Hepatocyte (in vitro differentiated cells): ENCODE results near the gene SFRP5. TPM values are rescaled to one million over a fixed set of nuclear protein-coding genes. Genes with fewer than 3 reads are reported as not detected.
A peak's percentile ranks its signal among the peaks of the same experiment; 100 is the strongest.

ENCODE experiments used
- DNase-seq: peaks from one replicate; pipeline ENCODE4 v3.0.0-alpha.2; 2016; ENCODE audit warnings: low spot score
- H2AFZ ChIP-seq: fragments of 200-600 bp; sonication (generic); 2 replicates; pipeline ENCODE4 v1.6.0; 2016; ENCODE audit warnings: antibody characterized with exemption, mild to moderate bottlenecking
- H3K27ac ChIP-seq: fragments of 200-600 bp; sonication (generic); 2 replicates; pipeline ENCODE4 v1.5.1; 2016; ENCODE audit warnings: mild to moderate bottlenecking
- H3K27me3 ChIP-seq: fragments of 200-600 bp; sonication (generic); 2 replicates; pipeline ENCODE4 v1.6.1; 2016
- H3K36me3 ChIP-seq: fragments of 200-600 bp; sonication (generic); replicated peaks from 2 replicates; pipeline ENCODE4 v1.5.1; 2016; ENCODE audit warnings: low read depth; ENCODE audit not compliant: insufficient read depth
- H3K4me1 ChIP-seq: fragments of 200-600 bp; sonication (generic); 2 replicates; pipeline ENCODE4 v1.5.1; 2016; ENCODE audit warnings: mild to moderate bottlenecking, moderate library complexity; ENCODE audit not compliant: insufficient read depth
- H3K4me2 ChIP-seq: fragments of 200-600 bp; sonication (generic); 2 replicates; pipeline ENCODE4 v1.6.0; 2016
- H3K4me3 ChIP-seq: fragments of 200-600 bp; sonication (generic); 2 replicates; pipeline ENCODE4 v1.5.1; 2016; ENCODE audit warnings: mild to moderate bottlenecking
- H3K79me2 ChIP-seq: fragments of 200-600 bp; sonication (generic); 2 replicates; pipeline ENCODE4 v1.6.0; 2017; ENCODE audit warnings: mild to moderate bottlenecking
- H3K9me2 ChIP-seq: fragments of 200-600 bp; sonication (generic); replicated peaks from 2 replicates; pipeline ENCODE4 v1.6.0; 2017; ENCODE audit warnings: mild to moderate bottlenecking; ENCODE audit not compliant: insufficient read depth
- H3K9me3 ChIP-seq: fragments of 200-600 bp; sonication (generic); 2 replicates; pipeline ENCODE4 v1.5.1; 2016; ENCODE audit warnings: low read depth, mild to moderate bottlenecking
- H4K20me1 ChIP-seq: fragments of 200-600 bp; sonication (generic); 2 replicates; pipeline ENCODE4 v1.6.0; 2016; ENCODE audit warnings: mild to moderate bottlenecking; ENCODE audit not compliant: insufficient read depth, poor library complexity, severe bottlenecking
- EZH2 ChIP-seq: fragments of 200-600 bp; sonication (generic); IDR thresholded peaks from 2 replicates; pipeline ENCODE4 v1.6.1; 2016; ENCODE audit warnings: antibody characterized with exemption, mild to moderate bottlenecking, borderline replicate concordance
- EZH2phosphoT487 ChIP-seq: fragments of 200-600 bp; sonication (generic); IDR thresholded peaks from one replicate; pipeline ENCODE4 v1.6.1; 2018; ENCODE audit warnings: antibody characterized with exemption, mild to moderate bottlenecking, low read depth, moderate library complexity; ENCODE audit not compliant: unreplicated experiment, severe bottlenecking
- WGBS: methylation state at CpG from one replicate; pipeline ENCODE4 v1.1.6; 2016; ENCODE audit warnings: low lambda C conversion rate; ENCODE audit errors: missing lambda C conversion rate; 5-methylcytosine and 5-hydroxymethylcytosine counted together
- polyA plus RNA-seq: library from polyadenylated mRNA; unstranded; fragments of >200 nt; fragmentation: Nextera tagmentation; extraction: Ambion mirVana; gene quantifications from 2 replicates; pipeline ENCODE4 v1.2.1, GENCODE V29; 2016
- total RNA-seq: library from RNA; depleted of rRNA; stranded (reverse); fragments of >200 nt; gene quantifications from 2 replicates; pipeline ENCODE4 v1.2.3, GENCODE V29; 2014
- TF ChIP-seq, protein P1 (sequence below): fragments of 200-600 bp; sonication (generic); IDR thresholded peaks from 2 replicates; pipeline ENCODE4 v1.5.1; 2016; ENCODE audit warnings: antibody characterized with exemption, mild to moderate bottlenecking; ENCODE audit not compliant: poor library complexity

SFRP5 gene, protein sequence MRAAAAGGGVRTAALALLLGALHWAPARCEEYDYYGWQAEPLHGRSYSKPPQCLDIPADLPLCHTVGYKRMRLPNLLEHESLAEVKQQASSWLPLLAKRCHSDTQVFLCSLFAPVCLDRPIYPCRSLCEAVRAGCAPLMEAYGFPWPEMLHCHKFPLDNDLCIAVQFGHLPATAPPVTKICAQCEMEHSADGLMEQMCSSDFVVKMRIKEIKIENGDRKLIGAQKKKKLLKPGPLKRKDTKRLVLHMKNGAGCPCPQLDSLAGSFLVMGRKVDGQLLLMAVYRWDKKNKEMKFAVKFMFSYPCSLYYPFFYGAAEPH
- total RNA-seq (17.2 and 18.5 TPM in 2 replicates), polyA plus RNA-seq (36.6 and 48.9 TPM in 2 replicates)

GRCh38 chr10:97771913-97772823 lies at the start of gene SFRP5:
TSS of gene SFRP5 (minus strand) at chr10:97771999. CDS start at chr10:97771833, 166 bp downstream.
- Histone ChIP-seq H3K27ac (no peak within 1 kb of the TSS), H3K4me3 (peak within 1 kb of the TSS; percentile 52), H2AFZ (no peak within 1 kb of the TSS), H3K4me2 (peak within 1 kb of the TSS; percentile 91), H4K20me1 (no peaks in the 10 kb centered on the region), H3K27me3 (peaks cover 51% of the 10 kb centered on the region), H3K36me3 (no peaks in the 10 kb centered on the region), H3K9me2 (no peaks in the 10 kb centered on the region), H3K9me3 (no peaks in the 10 kb centered on the region), H3K4me1 (peaks cover 9% of the 10 kb centered on the region), H3K79me2 (no peaks in the 10 kb centered on the region)
- 11% methylated on average over 35 of the region's 44 CpGs for WGBS
- TF ChIP-seq, protein P1, sequence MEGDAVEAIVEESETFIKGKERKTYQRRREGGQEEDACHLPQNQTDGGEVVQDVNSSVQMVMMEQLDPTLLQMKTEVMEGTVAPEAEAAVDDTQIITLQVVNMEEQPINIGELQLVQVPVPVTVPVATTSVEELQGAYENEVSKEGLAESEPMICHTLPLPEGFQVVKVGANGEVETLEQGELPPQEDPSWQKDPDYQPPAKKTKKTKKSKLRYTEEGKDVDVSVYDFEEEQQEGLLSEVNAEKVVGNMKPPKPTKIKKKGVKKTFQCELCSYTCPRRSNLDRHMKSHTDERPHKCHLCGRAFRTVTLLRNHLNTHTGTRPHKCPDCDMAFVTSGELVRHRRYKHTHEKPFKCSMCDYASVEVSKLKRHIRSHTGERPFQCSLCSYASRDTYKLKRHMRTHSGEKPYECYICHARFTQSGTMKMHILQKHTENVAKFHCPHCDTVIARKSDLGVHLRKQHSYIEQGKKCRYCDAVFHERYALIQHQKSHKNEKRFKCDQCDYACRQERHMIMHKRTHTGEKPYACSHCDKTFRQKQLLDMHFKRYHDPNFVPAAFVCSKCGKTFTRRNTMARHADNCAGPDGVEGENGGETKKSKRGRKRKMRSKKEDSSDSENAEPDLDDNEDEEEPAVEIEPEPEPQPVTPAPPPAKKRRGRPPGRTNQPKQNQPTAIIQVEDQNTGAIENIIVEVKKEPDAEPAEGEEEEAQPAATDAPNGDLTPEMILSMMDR, result no peak
- DNase-seq, result no peak

GRCh38 chr10:97820096-97820704 lies 48.4 kb upstream of the SFRP5 start:
- WGBS, result 91% methylated on average over 8 of the region's 8 CpGs
- TF ChIP-seq, protein P1, result no peak
- no peak for TF ChIP-seq EZH2
- TF ChIP-seq EZH2phosphoT487, result no peak

DNA sequence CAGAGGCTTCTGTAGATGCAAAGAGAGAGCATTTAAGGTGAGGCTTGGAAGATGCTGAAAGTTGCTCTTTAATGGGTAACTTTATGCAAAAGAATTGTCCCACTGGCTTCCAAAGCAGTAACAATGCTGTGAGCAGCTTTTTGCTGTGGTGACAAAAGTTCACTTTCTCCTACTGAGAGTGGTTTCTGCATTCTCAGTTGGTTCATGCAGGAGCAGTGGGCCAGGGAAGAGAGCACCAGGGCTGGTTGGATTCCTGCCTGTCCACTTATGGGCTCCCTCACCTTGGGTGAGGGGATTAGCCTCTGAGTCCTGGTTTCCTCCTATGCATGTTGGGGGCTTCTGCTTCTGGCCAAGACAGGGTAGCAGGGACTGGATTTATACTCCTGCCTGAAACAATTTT lies 46.8 kb upstream of the SFRP5 start:
- Histone ChIP-seq H3K27me3 (no peaks in the 10 kb centered on the region), H3K9me2 (no peaks in the 10 kb centered on the region)
- TF ChIP-seq EZH2 (no peak), EZH2phosphoT487 (no peak)
- TF ChIP-seq, protein P1, result no peak

More at GRCh38 chr10:97820096-97820704, 48.4 kb upstream of the SFRP5 start:
- H3K9me2 ChIP-seq, result no peaks in the 10 kb centered on the region
- no peak overlapping the region for H3K4me3 ChIP-seq
- no peaks in the 10 kb centered on the region for H4K20me1 ChIP-seq
- no peaks in the 10 kb centered on the region for H3K27me3 ChIP-seq
- no peak for DNase-seq
- no peaks in the 10 kb centered on the region for H3K4me1 ChIP-seq
- no peaks in the 10 kb centered on the region for H3K9me3 ChIP-seq
- H3K27ac ChIP-seq, result no peak overlapping the region
- no peaks in the 10 kb centered on the region for H3K36me3 ChIP-seq
- H3K4me2 ChIP-seq, result no peak overlapping the region
- no peak overlapping the region for H2AFZ ChIP-seq
- H3K79me2 ChIP-seq, result no peaks in the 10 kb centered on the region

More for the DNA sequence above, 46.8 kb upstream of the SFRP5 start:
- Histone ChIP-seq H3K4me3 (no peak overlapping the region), H2AFZ (no peak overlapping the region), H3K27ac (no peak overlapping the region), H3K79me2 (no peaks in the 10 kb centered on the region), H4K20me1 (no peaks in the 10 kb centered on the region), H3K9me3 (no peaks in the 10 kb centered on the region), H3K4me2 (no peak overlapping the region), H3K4me1 (no peaks in the 10 kb centered on the region), H3K36me3 (no peaks in the 10 kb centered on the region)
- no peak for DNase-seq
